GM12878 (cell line): ENCODE data around the gene SLC13A2. TPM values are rescaled to one million over a fixed set of nuclear protein-coding genes. Genes with fewer than 3 reads are reported as not detected.
"Not testable (repeated sequence)": the region's sequence is repeated elsewhere in the genome, so short reads cannot be mapped to it uniquely, and the experiment has no call there.

Source experiments
- ATAC-seq: fragments of 200-7000 bp; cut with Tn5 transposase; 3 replicates; pipeline ENCODE4 v1.9.1; 2020; ENCODE audit warnings: mild to moderate bottlenecking, moderate library complexity
- BruUV-seq: library from RNA; stranded (reverse); fragments of 400-500 nt; replicated peaks from 2 replicates; lab custom pipeline; 2021; lab: Mats Ljungman, UMichigan
- CTCF ChIA-PET: fragments of 300-600 bp; sonication (Branson Sonifier 250); formaldehyde crosslinking; extraction: SDS; loops from one replicate; lab custom pipeline; 2021; ENCODE audit warnings: inconsistent platforms; lab: Yijun Ruan, JAX
- POLR2A ChIA-PET: fragments of 350-600 bp; formaldehyde crosslinking; extraction: SDS; loops from one replicate; lab custom pipeline; 2021; ENCODE audit warnings: inconsistent platforms; lab: Charles Lee
- RAD21 ChIA-PET: fragments of 300-600 bp; sonication (Branson Sonifier 250); formaldehyde crosslinking; loops from one replicate; lab custom pipeline; 2023; ENCODE audit warnings: antibody characterized with exemption; ENCODE audit not compliant: unreplicated experiment; lab: Charles Lee
- SMC1A ChIA-PET: fragments of 300-600 bp; sonication (Branson Sonifier 250); formaldehyde crosslinking; loops from one replicate; lab custom pipeline; 2023; ENCODE audit not compliant: unreplicated experiment, uncharacterized antibody; lab: Charles Lee
- DNase-seq: peaks from one replicate; pipeline ENCODE4 v3.0.0-alpha.2; 2011; ENCODE audit warnings: low read depth, low spot score
- FAIRE-seq: peaks from 3 replicates; lab custom pipeline; 2011; peaks lifted over from hg19 to GRCh38; lab: Jason Lieb, UNC
- H2AFZ ChIP-seq: 2 replicates; pipeline ENCODE4 v1.6.0; 2011; ENCODE audit warnings: low read depth, low read length, control low read depth; ENCODE audit not compliant: control insufficient read depth
- H3K27ac ChIP-seq: 2 replicates; pipeline ENCODE4 v1.5.1; 2011; ENCODE audit warnings: control low read depth; ENCODE audit not compliant: control insufficient read depth, insufficient read depth
- H3K27me3 ChIP-seq, 2 experiments: replicated peaks in 1 of 2; 2 replicates each; pipeline versions ENCODE4 v1.6.0 to v1.6.1; 2011; ENCODE audit warnings: low read length in 1 of 2; ENCODE audit not compliant: control insufficient read depth in 2 of 2, insufficient read depth in 2 of 2
- H3K36me3 ChIP-seq, 2 experiments: 2 replicates each; pipeline ENCODE4 v1.5.1; 2011; ENCODE audit warnings: low read length in 1 of 2; ENCODE audit not compliant: control insufficient read depth in 2 of 2, insufficient read depth in 2 of 2
- H3K4me1 ChIP-seq: 2 replicates; pipeline ENCODE4 v1.6.1; 2011; ENCODE audit warnings: mild to moderate bottlenecking, low read length, moderate library complexity, mixed read lengths; ENCODE audit not compliant: control insufficient read depth, insufficient read depth
- H3K4me2 ChIP-seq: 2 replicates; pipeline ENCODE4 v1.6.0; 2011; ENCODE audit warnings: control low read depth; ENCODE audit not compliant: control insufficient read depth, insufficient read depth
- H3K4me3 ChIP-seq: fragments of 200-600 bp; sonication (generic); 2 replicates; pipeline ENCODE4 v1.5.1; 2016
- H3K79me2 ChIP-seq: 2 replicates; pipeline ENCODE4 v1.6.0; 2011; ENCODE audit warnings: low read length; ENCODE audit not compliant: control insufficient read depth, insufficient read depth
- H3K9ac ChIP-seq: 2 replicates; pipeline ENCODE4 v1.8.0; 2011; ENCODE audit warnings: low read length, control low read depth, mixed read lengths; ENCODE audit not compliant: control insufficient read depth, insufficient read depth
- H3K9me3 ChIP-seq: replicated peaks from 3 replicates; pipeline ENCODE4 v1.5.1; 2011; ENCODE audit warnings: mild to moderate bottlenecking, low read length; ENCODE audit not compliant: control insufficient read depth, insufficient read depth
- H4K20me1 ChIP-seq: 2 replicates; pipeline ENCODE4 v1.6.0; 2011; ENCODE audit not compliant: control insufficient read depth, insufficient read depth
- FOXM1 ChIP-seq: IDR thresholded peaks from 2 replicates; pipeline ENCODE4 v1.6.1; 2012; ENCODE audit warnings: low read depth, mild to moderate bottlenecking, inconsistent platforms, low read length, moderate library complexity
- GABPA ChIP-seq: IDR thresholded peaks from 2 replicates; pipeline ENCODE4 v1.6.1; 2014; ENCODE audit warnings: antibody characterized with exemption, low read depth, mild to moderate bottlenecking, inconsistent platforms
- IKZF1 ChIP-seq: fragments of 450-650 bp; conservative IDR thresholded peaks from 2 replicates; pipeline ENCODE4 v1.6.1; 2017; ENCODE audit warnings: antibody characterized with exemption, mild to moderate bottlenecking
- IRF4 ChIP-seq: IDR thresholded peaks from 2 replicates; pipeline ENCODE4 v1.6.1; 2011; ENCODE audit warnings: low read depth, low read length
- JUNB ChIP-seq: IDR thresholded peaks from 2 replicates; pipeline ENCODE4 v1.6.1; 2016; ENCODE audit warnings: antibody characterized with exemption, mild to moderate bottlenecking
- KLF5 ChIP-seq: fragments of 450-650 bp; IDR thresholded peaks from 2 replicates; pipeline ENCODE4 v1.6.1; 2014; ENCODE audit warnings: mild to moderate bottlenecking; ENCODE audit not compliant: partially characterized antibody
- POLR2AphosphoS5 ChIP-seq: IDR thresholded peaks from 2 replicates; pipeline ENCODE4 v1.6.1; 2011; ENCODE audit warnings: mild to moderate bottlenecking, low read length, inconsistent platforms
- RBBP5 ChIP-seq: fragments of 200-600 bp; sonication (generic); conservative IDR thresholded peaks from 2 replicates; pipeline ENCODE4 v1.6.1; 2016
- RFX5 ChIP-seq: IDR thresholded peaks from 2 replicates; pipeline ENCODE4 v1.6.1; 2011; ENCODE audit warnings: low read depth, low read length, improper control_type of control experiment
- TCF12 ChIP-seq: IDR thresholded peaks from 2 replicates; pipeline ENCODE4 v1.6.1; 2011; ENCODE audit warnings: low read depth, mild to moderate bottlenecking, low read length
- whole genome bisulfite sequencing: methylation state at CpG from one replicate; pipeline ENCODE4 v1.1.6; 2016; ENCODE audit warnings: low lambda C conversion rate; ENCODE audit not compliant: insufficient replicate concordance, insufficient coverage; ENCODE audit errors: missing lambda C conversion rate; 5-methylcytosine and 5-hydroxymethylcytosine counted together
- in situ Hi-C: fragments of 300-500 bp; cut with MboI; formaldehyde crosslinking; loops from 9 replicates; pipeline ENCODE4 v1.14.3; 2018; ENCODE audit warnings: mixed read lengths
- intact Hi-C: fragments of 100-400 bp; cut with micrococcal nuclease; formaldehyde crosslinking; loops from one replicate; pipeline ENCODE4 v1.14.2; 2022; ENCODE audit not compliant: unreplicated experiment
- polyA plus RNA-seq, 11 experiments: library from polyadenylated mRNA; depleted of rRNA in 4 of 11; unstranded in 6 of 11; stranded (reverse) in 5 of 11; fragments of >200 nt; fragmentation: Nextera tagmentation in 4 of 11; fragmentation: Illumina TruSeq in 1 of 11; extraction: Ambion mirVana in 4 of 11; extraction: Trizol in 1 of 11; gene quantifications; 1 replicate in 1 of 11; 2 replicates in 10 of 11; pipeline versions ENCODE4 v1.2.1 to v1.2.3, GENCODE V29; 2011 to 2016; ENCODE audit warnings: inconsistent platforms in 2 of 11, missing spikeins in 2 of 11, low read depth in 1 of 11
- total RNA-seq, 4 experiments: library from RNA; depleted of rRNA in 3 of 4; stranded (reverse); fragments of >200 nt in 3 of 4; fragmentation: Illumina TruSeq in 1 of 4; extraction: Trizol in 1 of 4; gene quantifications; 2 replicates each; pipeline versions ENCODE4 v1.2.1 to v1.2.3, GENCODE V29; 2013 to 2021
- TF ChIP-seq, protein P1 (sequence below): fragments of 450-650 bp; formaldehyde crosslinking; IDR thresholded peaks from 2 replicates; pipeline ENCODE4 v1.5.0; 2022; ENCODE audit warnings: mild to moderate bottlenecking, missing genetic modification characterization
- TF ChIP-seq, protein P2 (sequence below): fragments of 450-650 bp; formaldehyde crosslinking; IDR thresholded peaks from 2 replicates; pipeline ENCODE4 v1.4.0; 2020; ENCODE audit warnings: mild to moderate bottlenecking, moderate library complexity

Gene SLC13A2
- total and polyA plus RNA-seq, 10 of the 15 experiments (the other 5 are each of a cell fraction or from before 2014, with no cell fraction given): 0.03 to 0.13 (median 0.05) TPM; not detected in 6

DNA sequence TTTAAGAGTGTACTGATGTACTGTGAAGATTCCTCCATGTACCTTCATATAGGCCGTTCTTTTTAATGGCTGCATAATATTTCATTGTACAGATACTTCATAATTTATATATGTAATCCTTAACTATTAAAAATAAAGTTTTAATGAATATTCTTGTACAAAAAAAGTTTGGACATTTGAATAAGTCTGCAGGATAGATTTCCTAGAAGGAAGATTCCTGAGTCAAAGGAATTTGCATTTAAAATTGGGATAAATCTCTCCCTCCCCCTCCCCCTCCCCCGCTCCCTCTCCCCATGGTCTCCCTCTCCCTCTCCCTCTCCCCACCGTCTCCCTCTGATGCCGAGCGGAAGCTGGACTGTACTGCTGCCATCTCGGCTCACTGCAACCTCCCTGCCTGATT, 15.6 kb upstream of the SLC13A2 start:
- no TSS peak for BruUV-seq
- intact Hi-C loops (no loop called here), in situ Hi-C loops (no loop called here)
- ATAC-seq: no peak
- Histone ChIP-seq H3K4me3 (no peak overlapping the region), H2AFZ (no peak overlapping the region), H3K4me2 (no peak overlapping the region), H3K9me3 (no peaks in the 10 kb centered on the region), H3K4me1 (no peaks in the 10 kb centered on the region), H4K20me1 (no peaks in the 10 kb centered on the region), H3K27me3 (no peaks in the 10 kb centered on the region), H3K9ac (no peak overlapping the region), H3K27ac (no peak overlapping the region), H3K36me3 (no peaks in the 10 kb centered on the region), H3K79me2 (no peaks in the 10 kb centered on the region)
- SMC1A ChIA-PET: no interaction called here
- 42% methylated on average over 1 of the region's 6 CpGs for WGBS
- no peak for FAIRE-seq
- POLR2A ChIA-PET: interaction anchor here (0.6 kb wide), 1 partner anchor 30 kb away, joined by 4 read pairs; no protein-coding TSS in a partner anchor
- DNase-seq: no peak
- CTCF ChIA-PET: no interaction called here
- RAD21 ChIA-PET: no interaction called here
- TF ChIP-seq TCF12 (no peak), IRF4 (no peak), FOXM1 (no peak), RBBP5 (no peak), GABPA (no peak), IKZF1 (no peak), JUNB (no peak), RFX5 (no peak), POLR2AphosphoS5 (no peak), KLF5 (no peak)
- TF ChIP-seq, protein P1, sequence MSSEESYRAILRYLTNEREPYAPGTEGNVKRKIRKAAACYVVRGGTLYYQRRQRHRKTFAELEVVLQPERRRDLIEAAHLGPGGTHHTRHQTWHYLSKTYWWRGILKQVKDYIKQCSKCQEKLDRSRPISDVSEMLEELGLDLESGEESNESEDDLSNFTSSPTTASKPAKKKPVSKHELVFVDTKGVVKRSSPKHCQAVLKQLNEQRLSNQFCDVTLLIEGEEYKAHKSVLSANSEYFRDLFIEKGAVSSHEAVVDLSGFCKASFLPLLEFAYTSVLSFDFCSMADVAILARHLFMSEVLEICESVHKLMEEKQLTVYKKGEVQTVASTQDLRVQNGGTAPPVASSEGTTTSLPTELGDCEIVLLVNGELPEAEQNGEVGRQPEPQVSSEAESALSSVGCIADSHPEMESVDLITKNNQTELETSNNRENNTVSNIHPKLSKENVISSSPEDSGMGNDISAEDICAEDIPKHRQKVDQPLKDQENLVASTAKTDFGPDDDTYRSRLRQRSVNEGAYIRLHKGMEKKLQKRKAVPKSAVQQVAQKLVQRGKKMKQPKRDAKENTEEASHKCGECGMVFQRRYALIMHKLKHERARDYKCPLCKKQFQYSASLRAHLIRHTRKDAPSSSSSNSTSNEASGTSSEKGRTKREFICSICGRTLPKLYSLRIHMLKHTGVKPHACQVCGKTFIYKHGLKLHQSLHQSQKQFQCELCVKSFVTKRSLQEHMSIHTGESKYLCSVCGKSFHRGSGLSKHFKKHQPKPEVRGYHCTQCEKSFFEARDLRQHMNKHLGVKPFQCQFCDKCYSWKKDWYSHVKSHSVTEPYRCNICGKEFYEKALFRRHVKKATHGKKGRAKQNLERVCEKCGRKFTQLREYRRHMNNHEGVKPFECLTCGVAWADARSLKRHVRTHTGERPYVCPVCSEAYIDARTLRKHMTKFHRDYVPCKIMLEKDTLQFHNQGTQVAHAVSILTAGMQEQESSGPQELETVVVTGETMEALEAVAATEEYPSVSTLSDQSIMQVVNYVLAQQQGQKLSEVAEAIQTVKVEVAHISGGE: no peak
- TF ChIP-seq, protein P2, sequence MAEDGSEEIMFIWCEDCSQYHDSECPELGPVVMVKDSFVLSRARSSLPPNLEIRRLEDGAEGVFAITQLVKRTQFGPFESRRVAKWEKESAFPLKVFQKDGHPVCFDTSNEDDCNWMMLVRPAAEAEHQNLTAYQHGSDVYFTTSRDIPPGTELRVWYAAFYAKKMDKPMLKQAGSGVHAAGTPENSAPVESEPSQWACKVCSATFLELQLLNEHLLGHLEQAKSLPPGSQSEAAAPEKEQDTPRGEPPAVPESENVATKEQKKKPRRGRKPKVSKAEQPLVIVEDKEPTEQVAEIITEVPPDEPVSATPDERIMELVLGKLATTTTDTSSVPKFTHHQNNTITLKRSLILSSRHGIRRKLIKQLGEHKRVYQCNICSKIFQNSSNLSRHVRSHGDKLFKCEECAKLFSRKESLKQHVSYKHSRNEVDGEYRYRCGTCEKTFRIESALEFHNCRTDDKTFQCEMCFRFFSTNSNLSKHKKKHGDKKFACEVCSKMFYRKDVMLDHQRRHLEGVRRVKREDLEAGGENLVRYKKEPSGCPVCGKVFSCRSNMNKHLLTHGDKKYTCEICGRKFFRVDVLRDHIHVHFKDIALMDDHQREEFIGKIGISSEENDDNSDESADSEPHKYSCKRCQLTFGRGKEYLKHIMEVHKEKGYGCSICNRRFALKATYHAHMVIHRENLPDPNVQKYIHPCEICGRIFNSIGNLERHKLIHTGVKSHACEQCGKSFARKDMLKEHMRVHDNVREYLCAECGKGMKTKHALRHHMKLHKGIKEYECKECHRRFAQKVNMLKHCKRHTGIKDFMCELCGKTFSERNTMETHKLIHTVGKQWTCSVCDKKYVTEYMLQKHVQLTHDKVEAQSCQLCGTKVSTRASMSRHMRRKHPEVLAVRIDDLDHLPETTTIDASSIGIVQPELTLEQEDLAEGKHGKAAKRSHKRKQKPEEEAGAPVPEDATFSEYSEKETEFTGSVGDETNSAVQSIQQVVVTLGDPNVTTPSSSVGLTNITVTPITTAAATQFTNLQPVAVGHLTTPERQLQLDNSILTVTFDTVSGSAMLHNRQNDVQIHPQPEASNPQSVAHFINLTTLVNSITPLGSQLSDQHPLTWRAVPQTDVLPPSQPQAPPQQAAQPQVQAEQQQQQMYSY (CRISPR knock-in tag): no peak
- TF ChIP-seq, all 136 proteins: peak for 0

DNA sequence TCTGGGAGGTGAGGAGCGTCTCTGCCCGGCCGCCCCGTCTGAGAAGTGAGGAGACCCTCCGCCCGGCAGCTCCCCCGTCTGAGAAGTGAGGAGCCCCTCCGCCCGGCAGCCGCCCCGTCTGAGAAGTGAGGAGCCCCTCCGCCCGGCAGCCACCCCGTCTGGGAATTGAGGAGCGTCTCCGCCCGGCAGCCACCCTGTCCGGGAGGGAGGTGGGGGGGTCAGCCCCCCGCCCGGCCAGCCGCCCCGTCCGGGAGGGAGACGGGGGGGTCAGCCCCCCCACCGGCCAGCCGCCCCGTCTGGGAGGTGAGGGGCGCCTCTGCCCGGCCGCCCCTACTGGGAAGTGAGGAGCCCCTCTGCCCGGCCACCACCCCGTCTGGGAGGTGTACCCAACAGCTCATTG, 14.6 kb upstream of the SLC13A2 start:
- 83% methylated on average over 5 of the region's 32 CpGs for WGBS
- CTCF ChIA-PET, H3K79me2 ChIP-seq, H3K4me1 ChIP-seq, H3K4me2 ChIP-seq, BruUV-seq, H3K9me3 ChIP-seq, H3K4me3 ChIP-seq, FAIRE-seq, intact Hi-C loops, H3K27me3 ChIP-seq, RAD21 ChIA-PET, H3K27ac ChIP-seq, ATAC-seq, H2AFZ ChIP-seq, H4K20me1 ChIP-seq, in situ Hi-C loops, POLR2A ChIA-PET, DNase-seq, SMC1A ChIA-PET, H3K9ac ChIP-seq, H3K36me3 ChIP-seq: not testable (repeated sequence)
